HepG2 (cell line): ENCODE results near the gene NGFR. TPM values are rescaled to one million over a fixed set of nuclear protein-coding genes. Genes with fewer than 3 reads are reported as not detected.

Experiments used
- HCFC1 ChIP-seq: fragments of 150-350 bp; IDR thresholded peaks from 2 replicates; pipeline ENCODE4 v1.6.1; 2014; ENCODE audit warnings: low read depth, low read length
- MED8 ChIP-seq: sonication (generic); formaldehyde crosslinking; IDR thresholded peaks from 2 replicates; pipeline ENCODE4 v1.8.1; 2023; ENCODE audit warnings: mild to moderate bottlenecking, missing genetic modification reagents; ENCODE audit not compliant: insufficient replicate concordance
- MYNN ChIP-seq: sonication (generic); formaldehyde crosslinking; IDR thresholded peaks from 2 replicates; pipeline ENCODE4 v1.4.0; 2020; ENCODE audit warnings: mild to moderate bottlenecking, low read depth, missing genetic modification reagents
- NR2F1 ChIP-seq, 2 experiments: fragments of 450-650 bp in 1 of 2; formaldehyde crosslinking in 1 of 2; IDR thresholded peaks; 2 replicates each; pipeline versions ENCODE4 v1.5.0 to v1.6.1; 2016 to 2020; ENCODE audit warnings: mild to moderate bottlenecking in 1 of 2, missing compliant biosample characterization in 1 of 2, missing genetic modification reagents in 1 of 2, moderate library complexity in 1 of 2
- POLR2AphosphoS5 ChIP-seq: IDR thresholded peaks from 2 replicates; pipeline ENCODE4 v1.6.1; 2012; ENCODE audit warnings: low read depth, low read length
- RAD51 ChIP-seq: fragments of 450-650 bp; IDR thresholded peaks from 2 replicates; pipeline ENCODE4 v1.6.1; 2016; ENCODE audit warnings: borderline replicate concordance
- ZNF326 ChIP-seq: sonication (generic); formaldehyde crosslinking; IDR thresholded peaks from 2 replicates; pipeline ENCODE4 v1.4.0; 2020; ENCODE audit warnings: missing genetic modification reagents, borderline replicate concordance
- ZNF329 ChIP-seq: sonication (generic); formaldehyde crosslinking; IDR thresholded peaks from 2 replicates; pipeline ENCODE4 v1.9.0; 2021; ENCODE audit warnings: low read depth, mild to moderate bottlenecking, missing genetic modification reagents
- ZNF496 ChIP-seq: sonication (generic); formaldehyde crosslinking; IDR thresholded peaks from 2 replicates; pipeline ENCODE4 v1.8.1; 2023; ENCODE audit warnings: mild to moderate bottlenecking, moderate library complexity, missing genetic modification reagents; ENCODE audit not compliant: insufficient replicate concordance
- polyA plus RNA-seq, 8 experiments: library from polyadenylated mRNA; depleted of rRNA in 3 of 8; stranded (reverse) in 7 of 8; unstranded in 1 of 8; fragments of >200 nt; fragmentation: Illumina TruSeq in 4 of 8; extraction: Trizol in 4 of 8; gene quantifications; 2 replicates each; pipeline versions ENCODE4 v1.2.1 to v1.2.3, GENCODE V29; 2011 to 2016; ENCODE audit warnings: low read depth in 4 of 8, missing spikeins in 1 of 8, mixed read lengths in 1 of 8; ENCODE audit not compliant: insufficient read depth in 1 of 8
- total RNA-seq, 5 experiments: library from RNA; depleted of rRNA; stranded (reverse); fragments of >200 nt; fragmentation: Illumina TruSeq; extraction: Trizol; gene quantifications; 2 replicates each; pipeline ENCODE4 v1.2.3, GENCODE V29; 2016; ENCODE audit warnings: low read depth in 1 of 5
- TF ChIP-seq, protein P1 (sequence below): sonication (generic); formaldehyde crosslinking; IDR thresholded peaks from 2 replicates; pipeline ENCODE4 v1.8.0; 2022; ENCODE audit warnings: missing genetic modification reagents, mild to moderate bottlenecking, moderate library complexity, borderline replicate concordance
- TF ChIP-seq, protein P2 (sequence below): sonication (generic); formaldehyde crosslinking; IDR thresholded peaks from 2 replicates; pipeline ENCODE4; 2020; ENCODE audit warnings: missing genetic modification reagents, mild to moderate bottlenecking, borderline replicate concordance
- TF ChIP-seq, protein P3 (sequence below): IDR thresholded peaks from 2 replicates; pipeline ENCODE4 v1.6.1; 2012; ENCODE audit warnings: inconsistent platforms
- TF ChIP-seq, protein P4 (sequence below): sonication (generic); formaldehyde crosslinking; IDR thresholded peaks from 2 replicates; pipeline ENCODE4 v1.4.0; 2020; ENCODE audit warnings: missing genetic modification reagents
- TF ChIP-seq, protein P5 (sequence below): sonication (generic); formaldehyde crosslinking; IDR thresholded peaks from 2 replicates; pipeline ENCODE4 v1.4.0; 2020; ENCODE audit warnings: missing genetic modification reagents, low read depth, mild to moderate bottlenecking, borderline replicate concordance
- TF ChIP-seq, protein P6 (sequence below): sonication (generic); formaldehyde crosslinking; IDR thresholded peaks from 2 replicates; pipeline ENCODE4 v1.8.1; 2023; ENCODE audit warnings: mild to moderate bottlenecking, missing genetic modification reagents, borderline replicate concordance
- TF ChIP-seq, protein P7 (sequence below): sonication (generic); formaldehyde crosslinking; conservative IDR thresholded peaks from 2 replicates; pipeline ENCODE4 v1.4.0; 2020; ENCODE audit warnings: missing genetic modification reagents

NGFR gene
- total and polyA plus RNA-seq, 2 of the 13 experiments (the other 11 are each of a cell fraction or from before 2014, with no cell fraction given), result 1.1 to 1.8 TPM

DNA sequence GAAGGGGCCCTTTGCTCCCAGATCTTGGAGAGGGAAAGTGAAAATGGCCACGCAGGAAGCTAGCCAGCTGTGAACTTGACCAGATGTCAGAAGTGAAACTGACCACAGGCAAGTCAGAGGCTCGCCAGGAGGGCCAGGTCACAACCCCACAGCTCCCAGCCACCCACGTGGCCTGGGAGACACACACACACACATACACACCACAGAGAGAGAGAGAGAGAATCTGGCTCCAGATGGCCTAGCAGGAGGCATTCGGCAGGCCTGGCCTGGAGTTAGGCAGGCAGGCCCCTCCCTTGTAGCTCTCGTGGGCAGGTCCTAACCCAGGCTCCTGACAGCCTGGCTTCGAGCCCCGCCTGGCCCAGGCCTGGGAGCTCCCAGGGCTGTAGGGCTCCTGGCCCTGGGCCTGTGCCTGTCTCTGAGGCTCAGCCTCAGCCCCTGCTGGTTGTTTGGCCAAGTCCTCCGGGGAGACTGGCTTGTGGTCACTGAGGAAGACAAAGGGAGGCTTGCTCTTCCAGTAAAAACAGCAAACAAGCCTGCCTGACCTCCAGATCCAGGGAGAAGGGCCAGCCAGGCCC, 20.2 kb downstream of the NGFR start (continued):
- TF ChIP-seq, protein P1, sequence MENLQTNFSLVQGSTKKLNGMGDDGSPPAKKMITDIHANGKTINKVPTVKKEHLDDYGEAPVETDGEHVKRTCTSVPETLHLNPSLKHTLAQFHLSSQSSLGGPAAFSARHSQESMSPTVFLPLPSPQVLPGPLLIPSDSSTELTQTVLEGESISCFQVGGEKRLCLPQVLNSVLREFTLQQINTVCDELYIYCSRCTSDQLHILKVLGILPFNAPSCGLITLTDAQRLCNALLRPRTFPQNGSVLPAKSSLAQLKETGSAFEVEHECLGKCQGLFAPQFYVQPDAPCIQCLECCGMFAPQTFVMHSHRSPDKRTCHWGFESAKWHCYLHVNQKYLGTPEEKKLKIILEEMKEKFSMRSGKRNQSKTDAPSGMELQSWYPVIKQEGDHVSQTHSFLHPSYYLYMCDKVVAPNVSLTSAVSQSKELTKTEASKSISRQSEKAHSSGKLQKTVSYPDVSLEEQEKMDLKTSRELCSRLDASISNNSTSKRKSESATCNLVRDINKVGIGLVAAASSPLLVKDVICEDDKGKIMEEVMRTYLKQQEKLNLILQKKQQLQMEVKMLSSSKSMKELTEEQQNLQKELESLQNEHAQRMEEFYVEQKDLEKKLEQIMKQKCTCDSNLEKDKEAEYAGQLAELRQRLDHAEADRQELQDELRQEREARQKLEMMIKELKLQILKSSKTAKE (CRISPR knock-in tag), result no peak
- TF ChIP-seq, protein P2, sequence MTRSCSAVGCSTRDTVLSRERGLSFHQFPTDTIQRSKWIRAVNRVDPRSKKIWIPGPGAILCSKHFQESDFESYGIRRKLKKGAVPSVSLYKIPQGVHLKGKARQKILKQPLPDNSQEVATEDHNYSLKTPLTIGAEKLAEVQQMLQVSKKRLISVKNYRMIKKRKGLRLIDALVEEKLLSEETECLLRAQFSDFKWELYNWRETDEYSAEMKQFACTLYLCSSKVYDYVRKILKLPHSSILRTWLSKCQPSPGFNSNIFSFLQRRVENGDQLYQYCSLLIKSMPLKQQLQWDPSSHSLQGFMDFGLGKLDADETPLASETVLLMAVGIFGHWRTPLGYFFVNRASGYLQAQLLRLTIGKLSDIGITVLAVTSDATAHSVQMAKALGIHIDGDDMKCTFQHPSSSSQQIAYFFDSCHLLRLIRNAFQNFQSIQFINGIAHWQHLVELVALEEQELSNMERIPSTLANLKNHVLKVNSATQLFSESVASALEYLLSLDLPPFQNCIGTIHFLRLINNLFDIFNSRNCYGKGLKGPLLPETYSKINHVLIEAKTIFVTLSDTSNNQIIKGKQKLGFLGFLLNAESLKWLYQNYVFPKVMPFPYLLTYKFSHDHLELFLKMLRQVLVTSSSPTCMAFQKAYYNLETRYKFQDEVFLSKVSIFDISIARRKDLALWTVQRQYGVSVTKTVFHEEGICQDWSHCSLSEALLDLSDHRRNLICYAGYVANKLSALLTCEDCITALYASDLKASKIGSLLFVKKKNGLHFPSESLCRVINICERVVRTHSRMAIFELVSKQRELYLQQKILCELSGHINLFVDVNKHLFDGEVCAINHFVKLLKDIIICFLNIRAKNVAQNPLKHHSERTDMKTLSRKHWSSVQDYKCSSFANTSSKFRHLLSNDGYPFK (CRISPR knock-in tag), result peak; percentile 95
- TF ChIP-seq ZNF496 (no peak), MED8 (CRISPR knock-in tag) (no peak), ZNF329 (CRISPR knock-in tag) (no peak), POLR2AphosphoS5 (peak; percentile 41; the same call in 1 of the 2 replicates), ZNF326 (CRISPR knock-in tag) (no peak), RAD51 (no peak), HCFC1 (no peak), MYNN (CRISPR knock-in tag) (0 out of 2 replicates have a peak, but pooled peaks have one; percentile 86), NR2F1 (CRISPR knock-in tag; IDR thresholded peaks at IDR 0.05) (peak in 1 of 2 experiments; percentile 55; a peak in 1 of 4 replicates)
- TF ChIP-seq, protein P3, sequence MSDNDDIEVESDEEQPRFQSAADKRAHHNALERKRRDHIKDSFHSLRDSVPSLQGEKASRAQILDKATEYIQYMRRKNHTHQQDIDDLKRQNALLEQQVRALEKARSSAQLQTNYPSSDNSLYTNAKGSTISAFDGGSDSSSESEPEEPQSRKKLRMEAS, result peak; percentile 94
- TF ChIP-seq, protein P4, sequence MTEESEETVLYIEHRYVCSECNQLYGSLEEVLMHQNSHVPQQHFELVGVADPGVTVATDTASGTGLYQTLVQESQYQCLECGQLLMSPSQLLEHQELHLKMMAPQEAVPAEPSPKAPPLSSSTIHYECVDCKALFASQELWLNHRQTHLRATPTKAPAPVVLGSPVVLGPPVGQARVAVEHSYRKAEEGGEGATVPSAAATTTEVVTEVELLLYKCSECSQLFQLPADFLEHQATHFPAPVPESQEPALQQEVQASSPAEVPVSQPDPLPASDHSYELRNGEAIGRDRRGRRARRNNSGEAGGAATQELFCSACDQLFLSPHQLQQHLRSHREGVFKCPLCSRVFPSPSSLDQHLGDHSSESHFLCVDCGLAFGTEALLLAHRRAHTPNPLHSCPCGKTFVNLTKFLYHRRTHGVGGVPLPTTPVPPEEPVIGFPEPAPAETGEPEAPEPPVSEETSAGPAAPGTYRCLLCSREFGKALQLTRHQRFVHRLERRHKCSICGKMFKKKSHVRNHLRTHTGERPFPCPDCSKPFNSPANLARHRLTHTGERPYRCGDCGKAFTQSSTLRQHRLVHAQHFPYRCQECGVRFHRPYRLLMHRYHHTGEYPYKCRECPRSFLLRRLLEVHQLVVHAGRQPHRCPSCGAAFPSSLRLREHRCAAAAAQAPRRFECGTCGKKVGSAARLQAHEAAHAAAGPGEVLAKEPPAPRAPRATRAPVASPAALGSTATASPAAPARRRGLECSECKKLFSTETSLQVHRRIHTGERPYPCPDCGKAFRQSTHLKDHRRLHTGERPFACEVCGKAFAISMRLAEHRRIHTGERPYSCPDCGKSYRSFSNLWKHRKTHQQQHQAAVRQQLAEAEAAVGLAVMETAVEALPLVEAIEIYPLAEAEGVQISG, result peak; percentile 64; the same call in 1 of the 2 replicates
- TF ChIP-seq, protein P5, sequence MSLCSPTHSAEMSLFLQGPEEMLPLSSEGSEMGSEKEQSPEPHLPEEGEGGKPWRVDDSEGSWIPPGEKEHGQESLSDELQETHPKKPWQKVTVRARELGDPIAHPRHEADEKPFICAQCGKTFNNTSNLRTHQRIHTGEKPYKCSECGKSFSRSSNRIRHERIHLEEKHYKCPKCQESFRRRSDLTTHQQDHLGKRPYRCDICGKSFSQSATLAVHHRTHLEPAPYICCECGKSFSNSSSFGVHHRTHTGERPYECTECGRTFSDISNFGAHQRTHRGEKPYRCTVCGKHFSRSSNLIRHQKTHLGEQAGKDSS (CRISPR knock-in tag), result peak; percentile 46; the same call in 1 of the 2 replicates
- TF ChIP-seq, protein P6, sequence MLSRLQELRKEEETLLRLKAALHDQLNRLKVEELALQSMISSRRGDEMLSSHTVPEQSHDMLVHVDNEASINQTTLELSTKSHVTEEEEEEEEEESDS (CRISPR knock-in tag), result no peak
- TF ChIP-seq, protein P7, sequence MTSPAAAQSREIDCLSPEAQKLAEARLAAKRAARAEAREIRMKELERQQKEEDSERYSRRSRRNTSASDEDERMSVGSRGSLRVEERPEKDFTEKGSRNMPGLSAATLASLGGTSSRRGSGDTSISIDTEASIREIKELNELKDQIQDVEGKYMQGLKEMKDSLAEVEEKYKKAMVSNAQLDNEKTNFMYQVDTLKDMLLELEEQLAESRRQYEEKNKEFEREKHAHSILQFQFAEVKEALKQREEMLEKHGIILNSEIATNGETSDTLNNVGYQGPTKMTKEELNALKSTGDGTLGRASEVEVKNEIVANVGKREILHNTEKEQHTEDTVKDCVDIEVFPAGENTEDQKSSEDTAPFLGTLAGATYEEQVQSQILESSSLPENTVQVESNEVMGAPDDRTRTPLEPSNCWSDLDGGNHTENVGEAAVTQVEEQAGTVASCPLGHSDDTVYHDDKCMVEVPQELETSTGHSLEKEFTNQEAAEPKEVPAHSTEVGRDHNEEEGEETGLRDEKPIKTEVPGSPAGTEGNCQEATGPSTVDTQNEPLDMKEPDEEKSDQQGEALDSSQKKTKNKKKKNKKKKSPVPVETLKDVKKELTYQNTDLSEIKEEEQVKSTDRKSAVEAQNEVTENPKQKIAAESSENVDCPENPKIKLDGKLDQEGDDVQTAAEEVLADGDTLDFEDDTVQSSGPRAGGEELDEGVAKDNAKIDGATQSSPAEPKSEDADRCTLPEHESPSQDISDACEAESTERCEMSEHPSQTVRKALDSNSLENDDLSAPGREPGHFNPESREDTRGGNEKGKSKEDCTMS (CRISPR knock-in tag), result no peak
